ENCODE data around the gene SMYD5. TPM values are rescaled to one million over a fixed set of nuclear protein-coding genes. Genes with fewer than 3 reads are reported as not detected.
A peak's percentile ranks its signal among the peaks of the same experiment; 100 is the strongest.

Gene SMYD5
- total and polyA plus RNA-seq, 9 of the 15 experiments (the other 6 are each of a cell fraction or from before 2014, with no cell fraction given), result 11.4 to 56.8 (median 32.0) TPM

DNA sequence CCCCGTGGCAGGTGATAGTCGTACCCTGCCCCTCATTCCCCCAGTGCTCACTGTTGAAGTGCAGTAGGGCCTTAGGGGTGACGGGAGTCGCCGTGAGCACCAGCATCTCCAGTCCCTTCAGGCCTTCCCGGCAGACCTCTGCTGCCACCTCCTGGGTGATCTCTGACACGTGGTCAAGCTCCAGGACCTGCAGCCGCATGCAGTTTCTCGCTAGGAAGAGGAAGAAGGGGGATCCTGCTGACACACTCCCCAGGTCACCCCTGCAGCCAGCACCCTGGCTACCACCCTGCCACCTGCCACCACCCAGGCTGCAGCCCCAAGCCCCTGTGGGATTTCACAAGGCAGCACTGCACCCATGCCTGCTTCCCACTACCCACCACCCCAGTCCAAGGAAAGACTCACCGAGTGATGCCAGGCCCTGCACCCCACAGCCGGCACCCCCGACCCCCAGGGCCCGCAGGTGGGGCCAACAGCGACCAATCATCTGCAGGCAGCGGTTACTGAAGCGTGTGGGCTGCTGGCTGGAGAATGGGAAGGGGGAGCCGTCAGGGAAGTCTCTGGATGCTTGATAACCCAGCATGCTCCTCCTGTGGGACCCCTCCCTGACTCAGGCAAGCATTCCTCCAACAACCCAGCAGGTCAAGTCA, 46.4 kb downstream of the SMYD5 start (continued):
- TF ChIP-seq CREB1 (IDR thresholded peaks at IDR 0.05), result no peak
- TF ChIP-seq CREB1 (CRISPR knock-in tag; IDR thresholded peaks at IDR 0.05), result 0 out of 2 replicates have a peak, but pooled peaks have one; percentile 15
- no peak for TF ChIP-seq POLR2G (IDR thresholded peaks at IDR 0.05; ENCODE audit: low read depth, low read length)
- no peak for TF ChIP-seq HDGF (IDR thresholded peaks at IDR 0.05)
- TF ChIP-seq ZNF3 (CRISPR knock-in tag; IDR thresholded peaks at IDR 0.05), result no peak
- TF ChIP-seq, protein P1, sequence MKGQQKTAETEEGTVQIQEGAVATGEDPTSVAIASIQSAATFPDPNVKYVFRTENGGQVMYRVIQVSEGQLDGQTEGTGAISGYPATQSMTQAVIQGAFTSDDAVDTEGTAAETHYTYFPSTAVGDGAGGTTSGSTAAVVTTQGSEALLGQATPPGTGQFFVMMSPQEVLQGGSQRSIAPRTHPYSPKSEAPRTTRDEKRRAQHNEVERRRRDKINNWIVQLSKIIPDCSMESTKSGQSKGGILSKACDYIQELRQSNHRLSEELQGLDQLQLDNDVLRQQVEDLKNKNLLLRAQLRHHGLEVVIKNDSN (CRISPR knock-in tag; IDR thresholded peaks at IDR 0.05), result peak; percentile 58
- TF ChIP-seq MYC (IDR thresholded peaks at IDR 0.05; ENCODE audit: low read depth, low read length), result peak; percentile 87
- TF ChIP-seq MYC (CRISPR knock-in tag; IDR thresholded peaks at IDR 0.05; ENCODE audit: borderline replicate concordance, low read depth), result no peak
- TF ChIP-seq KHSRP (IDR thresholded peaks at IDR 0.05), result no peak
- no peak for TF ChIP-seq ZFPM2 (CRISPR knock-in tag; IDR thresholded peaks at IDR 0.05)
- TF ChIP-seq, protein P2, sequence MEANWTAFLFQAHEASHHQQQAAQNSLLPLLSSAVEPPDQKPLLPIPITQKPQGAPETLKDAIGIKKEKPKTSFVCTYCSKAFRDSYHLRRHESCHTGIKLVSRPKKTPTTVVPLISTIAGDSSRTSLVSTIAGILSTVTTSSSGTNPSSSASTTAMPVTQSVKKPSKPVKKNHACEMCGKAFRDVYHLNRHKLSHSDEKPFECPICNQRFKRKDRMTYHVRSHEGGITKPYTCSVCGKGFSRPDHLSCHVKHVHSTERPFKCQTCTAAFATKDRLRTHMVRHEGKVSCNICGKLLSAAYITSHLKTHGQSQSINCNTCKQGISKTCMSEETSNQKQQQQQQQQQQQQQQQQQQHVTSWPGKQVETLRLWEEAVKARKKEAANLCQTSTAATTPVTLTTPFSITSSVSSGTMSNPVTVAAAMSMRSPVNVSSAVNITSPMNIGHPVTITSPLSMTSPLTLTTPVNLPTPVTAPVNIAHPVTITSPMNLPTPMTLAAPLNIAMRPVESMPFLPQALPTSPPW (CRISPR knock-in tag; IDR thresholded peaks at IDR 0.05), result no peak
- TF ChIP-seq SNIP1 (IDR thresholded peaks at IDR 0.05; ENCODE audit: low read depth), result no peak
- TF ChIP-seq MEIS2 (IDR thresholded peaks at IDR 0.05; ENCODE audit: partially characterized antibody), result no peak
- peak; percentile 54 for TF ChIP-seq CREM (IDR thresholded peaks at IDR 0.05; ENCODE audit: low read depth)
- TF ChIP-seq MYNN (IDR thresholded peaks at IDR 0.05), result no peak
- TF ChIP-seq MYNN (CRISPR knock-in tag; IDR thresholded peaks at IDR 0.05), result no peak
- TF ChIP-seq, protein P3, sequence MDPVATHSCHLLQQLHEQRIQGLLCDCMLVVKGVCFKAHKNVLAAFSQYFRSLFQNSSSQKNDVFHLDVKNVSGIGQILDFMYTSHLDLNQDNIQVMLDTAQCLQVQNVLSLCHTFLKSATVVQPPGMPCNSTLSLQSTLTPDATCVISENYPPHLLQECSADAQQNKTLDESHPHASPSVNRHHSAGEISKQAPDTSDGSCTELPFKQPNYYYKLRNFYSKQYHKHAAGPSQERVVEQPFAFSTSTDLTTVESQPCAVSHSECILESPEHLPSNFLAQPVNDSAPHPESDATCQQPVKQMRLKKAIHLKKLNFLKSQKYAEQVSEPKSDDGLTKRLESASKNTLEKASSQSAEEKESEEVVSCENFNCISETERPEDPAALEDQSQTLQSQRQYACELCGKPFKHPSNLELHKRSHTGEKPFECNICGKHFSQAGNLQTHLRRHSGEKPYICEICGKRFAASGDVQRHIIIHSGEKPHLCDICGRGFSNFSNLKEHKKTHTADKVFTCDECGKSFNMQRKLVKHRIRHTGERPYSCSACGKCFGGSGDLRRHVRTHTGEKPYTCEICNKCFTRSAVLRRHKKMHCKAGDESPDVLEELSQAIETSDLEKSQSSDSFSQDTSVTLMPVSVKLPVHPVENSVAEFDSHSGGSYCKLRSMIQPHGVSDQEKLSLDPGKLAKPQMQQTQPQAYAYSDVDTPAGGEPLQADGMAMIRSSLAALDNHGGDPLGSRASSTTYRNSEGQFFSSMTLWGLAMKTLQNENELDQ (CRISPR knock-in tag; IDR thresholded peaks at IDR 0.05; ENCODE audit: borderline replicate concordance), result no peak

Data from K562 (cell line).